ENCODE data around the gene SLC35F6.
"Not testable (repeated sequence)": the region's sequence is repeated elsewhere in the genome, so short reads cannot be mapped to it uniquely, and the experiment has no call there.

Gene SLC35F6

GRCh38 chr2:26784570-26785234, 20.6 kb downstream of the SLC35F6 start:
- no peak for DNase-seq (ENCODE audit: low read depth)

GRCh38 chr2:26785431-26786206, 21.5 kb downstream of the SLC35F6 start, which contains the start of gene CENPA:
TSS of gene CENPA (plus strand) at chr2:26786056. CDS start at chr2:26786197, 141 bp downstream.
- peak; percentile 100 for DNase-seq (ENCODE audit: low read depth)

GRCh38 chr2:26786207-26787028, 22.3 kb downstream of the SLC35F6 start:
- DNase-seq (ENCODE audit: low read depth): no peak

- no peak for DNase-seq (ENCODE audit: low read depth)
Observed at GRCh38 chr2:26792720-26793119, 28.6 kb downstream of the SLC35F6 start.

GRCh38 chr2:26793518-26793917, 29.4 kb downstream of the SLC35F6 start:
- no peak for DNase-seq (ENCODE audit: low read depth)

GRCh38 chr2:26795135-26795534, 31.1 kb downstream of the SLC35F6 start:
- DNase-seq (ENCODE audit: low read depth): not testable (repeated sequence)

- DNase-seq (ENCODE audit: low read depth): no peak
Observed at GRCh38 chr2:26801328-26801727, 37.2 kb downstream of the SLC35F6 start.

GRCh38 chr2:26801796-26802195, 37.7 kb downstream of the SLC35F6 start:
- DNase-seq (ENCODE audit: low read depth): no peak

- DNase-seq (ENCODE audit: low read depth): peak; percentile 79
Observed at GRCh38 chr2:26805241-26805676, 41.2 kb downstream of the SLC35F6 start.

- no peak for DNase-seq (ENCODE audit: low read depth)
Observed at GRCh38 chr2:26807788-26808460, 43.8 kb downstream of the SLC35F6 start.

- no peak for DNase-seq (ENCODE audit: low read depth)
Observed at GRCh38 chr2:26809211-26809610, 45.1 kb downstream of the SLC35F6 start.

- DNase-seq (ENCODE audit: low read depth): no peak
Observed at GRCh38 chr2:26809876-26810577, 45.9 kb downstream of the SLC35F6 start.

- DNase-seq (ENCODE audit: low read depth): no peak
Observed at GRCh38 chr2:26811261-26811660, 47.2 kb downstream of the SLC35F6 start.

- DNase-seq (ENCODE audit: low read depth): no peak
Observed at GRCh38 chr2:26811791-26812694, 48.0 kb downstream of the SLC35F6 start.

- DNase-seq (ENCODE audit: low read depth): no peak
Observed at GRCh38 chr2:26812731-26813130, 48.6 kb downstream of the SLC35F6 start.

GRCh38 chr2:26814072-26814765, 50.1 kb downstream of the SLC35F6 start:
- DNase-seq (ENCODE audit: low read depth): not testable (repeated sequence)

- DNase-seq (ENCODE audit: low read depth): no peak
Observed at GRCh38 chr2:26816893-26817292, 52.8 kb downstream of the SLC35F6 start.

GRCh38 chr2:26818255-26818654, 54.2 kb downstream of the SLC35F6 start:
- no peak for DNase-seq (ENCODE audit: low read depth)

GRCh38 chr2:26818972-26819371, 54.9 kb downstream of the SLC35F6 start:
- no peak for DNase-seq (ENCODE audit: low read depth)

GRCh38 chr2:26820932-26821331, 56.8 kb downstream of the SLC35F6 start:
- DNase-seq (ENCODE audit: low read depth): no peak

All from GM04504 (cell line).